Astrocyte (in vitro differentiated cells and primary cell): ENCODE results near the gene CELF2. TPM values are rescaled to one million over a fixed set of nuclear protein-coding genes. Genes with fewer than 3 reads are reported as not detected.
A peak's percentile ranks its signal among the peaks of the same experiment; 100 is the strongest.

Experiments
- DNase-seq: peaks from one replicate; pipeline ENCODE4 v3.0.0-alpha.2; 2010; ENCODE audit warnings: low read depth
- FAIRE-seq: peaks from 2 replicates; lab custom pipeline; 2011; peaks lifted over from hg19 to GRCh38; lab: Jason Lieb, UNC
- H2AFZ ChIP-seq: 2 replicates; pipeline ENCODE4 v1.6.0; 2012; ENCODE audit warnings: low read depth, low read length, inconsistent platforms
- H3K27ac ChIP-seq: 2 replicates; pipeline ENCODE4 v1.5.1; 2011; ENCODE audit warnings: low read depth, low read length, inconsistent platforms
- H3K27me3 ChIP-seq: 2 replicates; pipeline ENCODE4 v1.6.0; 2011; ENCODE audit warnings: low read length, inconsistent platforms; ENCODE audit not compliant: insufficient read depth
- H3K36me3 ChIP-seq: 2 replicates; pipeline ENCODE4 v1.5.1; 2011; ENCODE audit warnings: low read length, inconsistent platforms; ENCODE audit not compliant: insufficient read depth
- H3K4me1 ChIP-seq: 2 replicates; pipeline ENCODE4 v1.5.1; 2011; ENCODE audit warnings: low read length, inconsistent platforms; ENCODE audit not compliant: insufficient read depth
- H3K4me2 ChIP-seq: 2 replicates; pipeline ENCODE4 v1.6.0; 2012; ENCODE audit warnings: low read length, inconsistent platforms
- H3K4me3 ChIP-seq: 2 replicates; pipeline ENCODE4 v1.5.1; 2011; ENCODE audit warnings: low read depth, mild to moderate bottlenecking, low read length, inconsistent platforms; ENCODE audit not compliant: insufficient read depth
- H3K79me2 ChIP-seq: 2 replicates; pipeline ENCODE4 v1.6.0; 2012; ENCODE audit warnings: mild to moderate bottlenecking, low read length, inconsistent platforms; ENCODE audit not compliant: insufficient read depth
- H3K9ac ChIP-seq: 2 replicates; pipeline ENCODE4 v1.6.0; 2012; ENCODE audit warnings: mild to moderate bottlenecking, low read length, inconsistent platforms
- H3K9me3 ChIP-seq: 2 replicates; pipeline ENCODE4 v1.5.1; 2012; ENCODE audit warnings: low read depth, mild to moderate bottlenecking, low read length, inconsistent platforms; ENCODE audit not compliant: insufficient read depth
- H4K20me1 ChIP-seq: 2 replicates; pipeline ENCODE4 v1.6.0; 2012; ENCODE audit warnings: low read length, inconsistent platforms; ENCODE audit not compliant: insufficient read depth
- H3K27ac Mint-ChIP-seq: one replicate; pipeline ENCODE4 v1.8.0; 2021; ENCODE audit warnings: mild to moderate bottlenecking, mixed read lengths; ENCODE audit not compliant: unreplicated experiment
- H3K27me3 Mint-ChIP-seq: one replicate; pipeline ENCODE4 v1.8.0; 2021; ENCODE audit warnings: low read depth, mixed read lengths; ENCODE audit not compliant: unreplicated experiment
- H3K36me3 Mint-ChIP-seq: one replicate; pipeline ENCODE4 v1.8.0; 2021; ENCODE audit warnings: low read depth, mixed read lengths; ENCODE audit not compliant: unreplicated experiment
- H3K4me1 Mint-ChIP-seq: one replicate; pipeline ENCODE4 v1.8.0; 2021; ENCODE audit warnings: low read depth, mixed read lengths; ENCODE audit not compliant: unreplicated experiment
- H3K4me3 Mint-ChIP-seq: one replicate; pipeline ENCODE4 v1.8.0; 2021; ENCODE audit warnings: mild to moderate bottlenecking, moderate library complexity, mixed read lengths; ENCODE audit not compliant: unreplicated experiment
- H3K9me3 Mint-ChIP-seq: one replicate; pipeline ENCODE4 v1.8.0; 2021; ENCODE audit warnings: mild to moderate bottlenecking, mixed read lengths; ENCODE audit not compliant: unreplicated experiment
- CTCF ChIP-seq: IDR thresholded peaks from 2 replicates; pipeline ENCODE4 v1.5.1; 2011; ENCODE audit warnings: low read depth, mild to moderate bottlenecking, inconsistent platforms, low read length, moderate library complexity; ENCODE audit not compliant: insufficient read depth
- EZH2 ChIP-seq: IDR thresholded peaks from 2 replicates; pipeline ENCODE4 v1.6.1; 2012; ENCODE audit warnings: mild to moderate bottlenecking, low read length, inconsistent platforms; ENCODE audit not compliant: insufficient read depth
- total RNA-seq: library from RNA; stranded (reverse); gene quantifications from 2 replicates; pipeline ENCODE4 v1.2.1, GENCODE V29; 2021

The CELF2 gene
- total RNA-seq, 1 donor from 2014 or later: 76.1 TPM

DNA sequence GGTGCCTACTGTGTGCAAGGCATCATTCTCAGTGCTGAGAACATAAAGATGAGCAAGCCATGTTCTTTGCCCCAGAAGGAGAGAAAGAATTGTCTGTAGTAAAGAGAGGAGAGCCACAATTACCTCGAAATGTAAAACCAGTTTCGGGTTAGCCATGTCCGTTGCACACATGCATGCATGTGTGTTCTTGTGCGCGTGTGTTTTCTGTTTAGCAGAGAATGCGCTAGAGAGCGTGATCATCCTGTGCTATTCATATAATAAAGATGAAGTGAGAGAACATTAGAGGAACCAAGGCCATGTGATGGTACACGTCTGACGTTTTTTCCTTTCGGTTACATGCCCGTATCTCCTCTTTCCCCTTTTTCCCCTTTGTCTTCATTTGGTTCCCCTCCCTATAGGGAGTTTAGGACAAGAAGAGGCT, 158.2 kb downstream of the CELF2 start:
- H4K20me1 ChIP-seq: no peaks in the 10 kb centered on the region
- H3K27ac Mint-ChIP-seq: peak overlapping the region; percentile 28

GRCh38 chr10:11176746-11177145, 159.1 kb downstream of the CELF2 start:
- Histone ChIP-seq H3K4me1 (peaks cover 8% of the 10 kb centered on the region), H4K20me1 (no peaks in the 10 kb centered on the region), H3K9me3 (no peaks in the 10 kb centered on the region), H3K27me3 (no peaks in the 10 kb centered on the region), H3K4me2 (no peak overlapping the region), H3K9ac (no peak overlapping the region), H3K79me2 (no peaks in the 10 kb centered on the region), H3K4me3 (no peak overlapping the region), H2AFZ (no peak overlapping the region), H3K27ac (no peak overlapping the region), H3K36me3 (no peaks in the 10 kb centered on the region)
- no peak for DNase-seq
- FAIRE-seq: no peak
- Mint-ChIP-seq H3K36me3 (peaks cover 6% of the 10 kb centered on the region), H3K27ac (no peak overlapping the region), H3K4me3 (no peak overlapping the region), H3K9me3 (no peaks in the 10 kb centered on the region), H3K27me3 (no peaks in the 10 kb centered on the region), H3K4me1 (peaks cover 41% of the 10 kb centered on the region)
- TF ChIP-seq CTCF (no peak), EZH2 (no peak)

More for the DNA sequence above, 158.2 kb downstream of the CELF2 start:
- no peaks in the 10 kb centered on the region for H3K27me3 Mint-ChIP-seq
- no peaks in the 10 kb centered on the region for H3K9me3 Mint-ChIP-seq
- H2AFZ ChIP-seq: no peak overlapping the region
- no peaks in the 10 kb centered on the region for H3K9me3 ChIP-seq
- H3K9ac ChIP-seq: no peak overlapping the region
- peaks cover 6% of the 10 kb centered on the region for H3K36me3 Mint-ChIP-seq
- no peak overlapping the region for H3K4me3 ChIP-seq
- H3K4me3 Mint-ChIP-seq: no peak overlapping the region
- H3K36me3 ChIP-seq: no peaks in the 10 kb centered on the region
- H3K79me2 ChIP-seq: no peaks in the 10 kb centered on the region
- no peaks in the 10 kb centered on the region for H3K27me3 ChIP-seq
- no peak overlapping the region for H3K4me2 ChIP-seq
- no peak for TF ChIP-seq EZH2
- no peak for TF ChIP-seq CTCF
- H3K27ac ChIP-seq: no peak overlapping the region
- H3K4me1 ChIP-seq: peaks cover 8% of the 10 kb centered on the region
- peaks cover 41% of the 10 kb centered on the region for H3K4me1 Mint-ChIP-seq
- DNase-seq (no peak), FAIRE-seq (no peak)

DNA sequence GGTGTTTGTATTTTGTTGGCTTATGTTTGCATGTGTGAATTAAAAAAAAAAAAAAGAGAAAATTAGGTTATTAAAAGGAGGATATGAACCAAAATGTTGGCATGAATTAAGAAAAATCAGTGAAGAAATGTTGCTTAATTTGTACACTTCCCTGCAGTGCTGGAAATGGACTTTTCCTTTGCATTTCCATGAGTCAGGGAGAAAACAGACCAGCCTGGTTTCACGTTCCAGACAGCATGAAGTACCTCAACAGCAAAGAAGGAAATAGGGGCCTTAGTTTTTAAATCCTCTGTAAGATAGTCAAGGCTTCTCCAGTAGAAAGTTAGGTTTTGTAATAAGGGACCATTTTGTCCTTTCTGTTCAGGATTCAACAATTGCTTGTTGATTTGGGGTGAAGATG, 159.7 kb downstream of the CELF2 start:
- H4K20me1 ChIP-seq: no peaks in the 10 kb centered on the region
- no peak overlapping the region for H3K4me3 Mint-ChIP-seq

More for the DNA sequence above, 159.7 kb downstream of the CELF2 start:
- Histone ChIP-seq H3K27me3 (no peaks in the 10 kb centered on the region), H3K36me3 (no peaks in the 10 kb centered on the region), H3K79me2 (no peaks in the 10 kb centered on the region), H3K4me2 (no peak overlapping the region), H2AFZ (no peak overlapping the region), H3K9ac (no peak overlapping the region), H3K4me1 (peaks cover 8% of the 10 kb centered on the region), H3K9me3 (no peaks in the 10 kb centered on the region), H3K4me3 (no peak overlapping the region), H3K27ac (no peak overlapping the region)
- TF ChIP-seq CTCF (no peak), EZH2 (no peak)
- Mint-ChIP-seq H3K27ac (peak overlapping the region; percentile 54), H3K36me3 (peaks cover 6% of the 10 kb centered on the region), H3K4me1 (peaks cover 41% of the 10 kb centered on the region), H3K27me3 (no peaks in the 10 kb centered on the region), H3K9me3 (no peaks in the 10 kb centered on the region)
- DNase-seq (no peak), FAIRE-seq (no peak)
